H1 (cell line): Measurements from ENCODE around the gene CRY1. TPM values are rescaled to one million over a fixed set of nuclear protein-coding genes. Genes with fewer than 3 reads are reported as not detected.

Experiments
- CTCF ChIA-PET: fragments of 300-600 bp; sonication (Branson Sonifier 250); formaldehyde crosslinking; loops from one replicate; lab custom pipeline; 2021; ENCODE audit not compliant: partially characterized antibody; lab: Charles Lee
- POLR2A ChIA-PET: fragments of 300-600 bp; sonication (Branson Sonifier 250); formaldehyde crosslinking; loops from one replicate; lab custom pipeline; 2021; ENCODE audit warnings: inconsistent platforms; ENCODE audit not compliant: partially characterized antibody; lab: Charles Lee
- DNase-seq, 2 experiments: peaks; one replicate each; pipeline versions ENCODE4 v3.0.0 to v3.0.0-alpha.2; 2010 to 2022; ENCODE audit warnings: low spot score in 2 of 2, low read depth in 1 of 2, mixed read lengths in 1 of 2
- FAIRE-seq: peaks from 2 replicates; lab custom pipeline; 2011; peaks lifted over from hg19 to GRCh38; lab: Jason Lieb, UNC
- H2AFZ ChIP-seq: 2 replicates; pipeline ENCODE4 v1.8.1; 2012; ENCODE audit warnings: low read length, inconsistent platforms
- H2AK5ac ChIP-seq: 2 replicates; pipeline ENCODE4 v1.6.1; 2013; ENCODE audit warnings: low read depth, low read length
- H2BK120ac ChIP-seq: replicated peaks from 2 replicates; pipeline ENCODE3; 2013; ENCODE audit warnings: low read depth, low read length, inconsistent platforms
- H2BK12ac ChIP-seq: 2 replicates; pipeline ENCODE4 v1.6.1; 2013; ENCODE audit warnings: low read depth, low read length
- H2BK15ac ChIP-seq: 2 replicates; pipeline ENCODE4 v1.6.1; 2013; ENCODE audit warnings: low read length
- H2BK20ac ChIP-seq: 2 replicates; pipeline ENCODE4 v1.6.1; 2013; ENCODE audit warnings: low read length
- H2BK5ac ChIP-seq: 2 replicates; pipeline ENCODE4 v1.6.1; 2013; ENCODE audit warnings: low read depth, low read length
- H3K14ac ChIP-seq: 2 replicates; pipeline ENCODE4 v1.6.1; 2013; ENCODE audit warnings: inconsistent platforms; ENCODE audit not compliant: insufficient read length
- H3K18ac ChIP-seq: 2 replicates; pipeline ENCODE4 v1.6.1; 2013; ENCODE audit warnings: low read length; ENCODE audit errors: extremely low read depth
- H3K23ac ChIP-seq: 2 replicates; pipeline ENCODE4 v1.6.1; 2013; ENCODE audit warnings: inconsistent platforms; ENCODE audit not compliant: insufficient read length
- H3K23me2 ChIP-seq: 2 replicates; pipeline ENCODE4 v1.6.1; 2013; ENCODE audit warnings: low read depth, low read length
- H3K27ac ChIP-seq: 2 replicates; pipeline ENCODE4 v1.6.1; 2011; ENCODE audit warnings: low read depth, low read length, inconsistent platforms
- H3K27me3 ChIP-seq, 4 experiments: replicated peaks in 1 of 4; 1 replicate in 1 of 4; 2 replicates in 3 of 4; pipeline versions ENCODE4 v1.6.1 to v1.8.1; 2011 to 2013; ENCODE audit warnings: low read length in 3 of 4, mild to moderate bottlenecking in 3 of 4, inconsistent platforms in 2 of 4, mixed read lengths in 2 of 4, moderate library complexity in 1 of 4; ENCODE audit not compliant: control insufficient read depth in 3 of 4, insufficient read depth in 3 of 4; ENCODE audit errors: extremely low read depth in 1 of 4
- H3K36me3 ChIP-seq, 4 experiments: 2 replicates each; pipeline versions ENCODE4 v1.6.1 to v1.8.1; 2011 to 2013; ENCODE audit warnings: mild to moderate bottlenecking in 4 of 4, low read length in 3 of 4, moderate library complexity in 2 of 4, control low read depth in 1 of 4, inconsistent platforms in 1 of 4; ENCODE audit not compliant: insufficient read depth in 4 of 4, control insufficient read depth in 2 of 4
- H3K4ac ChIP-seq: replicated peaks from 2 replicates; pipeline ENCODE3; 2013; ENCODE audit warnings: low read length, low read depth, mixed read lengths, inconsistent platforms; ENCODE audit not compliant: insufficient read length
- H3K4me1 ChIP-seq, 4 experiments: replicated peaks in 1 of 4; 1 replicate in 1 of 4; 2 replicates in 3 of 4; pipeline versions ENCODE4 v1.6.1 to v1.8.1; 2011 to 2013; ENCODE audit warnings: low read length in 3 of 4, inconsistent platforms in 2 of 4, mixed read lengths in 1 of 4; ENCODE audit not compliant: insufficient read depth in 4 of 4, control insufficient read depth in 3 of 4
- H3K4me2 ChIP-seq, 2 experiments: 2 replicates each; pipeline versions ENCODE4 v1.6.1 to v1.8.1; 2011 to 2013; ENCODE audit warnings: low read depth in 2 of 2, low read length in 2 of 2, control low read depth in 1 of 2, inconsistent platforms in 1 of 2, mild to moderate bottlenecking in 1 of 2; ENCODE audit not compliant: insufficient read depth in 1 of 2
- H3K4me3 ChIP-seq, 4 experiments: fragments of 200-600, 300-600 bp in 1 of 4; sonication (generic), shearing (Covaris generic), sonication (Bioruptor Twin) in 1 of 4; 2 replicates each; pipeline versions ENCODE4 v1.5.1 to v1.8.1; 2011 to 2016; ENCODE audit warnings: low read length in 4 of 4, low read depth in 3 of 4, control low read depth in 2 of 4, inconsistent platforms in 2 of 4, mild to moderate bottlenecking in 2 of 4, mixed read lengths in 1 of 4, moderate library complexity in 1 of 4; ENCODE audit not compliant: insufficient read depth in 2 of 4; ENCODE audit errors: extremely low read depth in 1 of 4
- H3K56ac ChIP-seq: replicated peaks from 2 replicates; pipeline ENCODE3; 2013; ENCODE audit warnings: low read depth, mild to moderate bottlenecking, mixed read lengths, low read length, inconsistent platforms; ENCODE audit not compliant: insufficient read length
- H3K79me1 ChIP-seq: 2 replicates; pipeline ENCODE4 v1.6.1; 2013; ENCODE audit warnings: low read depth, low read length, control low read depth
- H3K79me2 ChIP-seq, 2 experiments: 2 replicates each; pipeline versions ENCODE4 v1.6.1 to v1.8.1; 2012 to 2013; ENCODE audit warnings: low read length in 2 of 2, mild to moderate bottlenecking in 2 of 2, inconsistent platforms in 1 of 2; ENCODE audit not compliant: insufficient read depth in 2 of 2, control insufficient read depth in 1 of 2
- H3K9ac ChIP-seq, 4 experiments: replicated peaks in 1 of 4; 1 replicate in 1 of 4; 2 replicates in 3 of 4; pipeline versions ENCODE4 v1.6.1 to v1.8.1; 2011 to 2013; ENCODE audit warnings: low read depth in 3 of 4, low read length in 3 of 4, control low read depth in 2 of 4, mild to moderate bottlenecking in 2 of 4, moderate library complexity in 2 of 4, inconsistent platforms in 1 of 4; ENCODE audit errors: extremely low read depth in 1 of 4
- H3K9me3 ChIP-seq, 2 experiments: 2 replicates each; pipeline versions ENCODE4 v1.6.1 to v1.8.1; 2012 to 2013; ENCODE audit warnings: mild to moderate bottlenecking in 2 of 2, moderate library complexity in 2 of 2, control low read depth in 1 of 2, inconsistent platforms in 1 of 2, low read depth in 1 of 2, low read length in 1 of 2, mixed read lengths in 1 of 2; ENCODE audit not compliant: insufficient read depth in 2 of 2
- H4K20me1 ChIP-seq, 2 experiments: replicated peaks in 1 of 2; 2 replicates each; pipeline versions ENCODE3 to v1.8.1; 2011 to 2013; ENCODE audit warnings: inconsistent platforms in 2 of 2, low read length in 2 of 2, mild to moderate bottlenecking in 1 of 2; ENCODE audit not compliant: insufficient read depth in 2 of 2, control insufficient read depth in 1 of 2
- H4K5ac ChIP-seq: 2 replicates; pipeline ENCODE4 v1.6.1; 2013; ENCODE audit warnings: low read length, low read depth, mixed read lengths, inconsistent platforms; ENCODE audit not compliant: insufficient read length
- H4K8ac ChIP-seq: 2 replicates; pipeline ENCODE4 v1.8.0; 2013; ENCODE audit warnings: mild to moderate bottlenecking, moderate library complexity, low read length, inconsistent platforms; ENCODE audit not compliant: insufficient read depth; ENCODE audit errors: extremely low read depth
- H4K91ac ChIP-seq: replicated peaks from 2 replicates; pipeline ENCODE3; 2013; ENCODE audit warnings: low read length, mixed read lengths, inconsistent platforms; ENCODE audit not compliant: insufficient read length
- GTF2F1 ChIP-seq: IDR thresholded peaks from 2 replicates; pipeline ENCODE4 v1.6.1; 2012; ENCODE audit warnings: low read depth, low read length, improper control_type of control experiment, borderline replicate concordance
- JUND ChIP-seq: IDR thresholded peaks from 2 replicates; pipeline ENCODE4 v1.6.1; 2011; ENCODE audit warnings: mild to moderate bottlenecking, improper control_type of control experiment, low read length
- NANOG ChIP-seq: IDR thresholded peaks from 2 replicates; pipeline ENCODE4 v1.6.1; 2011; ENCODE audit warnings: low read length, low read depth, mild to moderate bottlenecking, inconsistent platforms; ENCODE audit not compliant: insufficient read depth, poor library complexity, severe bottlenecking
- SAP30 ChIP-seq: fragments of 300-600 bp; sonication (generic); IDR thresholded peaks from 2 replicates; pipeline ENCODE4 v1.7.1; 2012; ENCODE audit warnings: low read length, moderate library complexity, mild to moderate bottlenecking, inconsistent platforms; ENCODE audit not compliant: insufficient read depth, insufficient replicate concordance
- WGBS, 2 experiments: shearing (Covaris generic) in 1 of 2; methylation state at CpG; one replicate each; pipeline versions ENCODE4 v1.1.6 to v1.1.7; 2013 to 2015; ENCODE audit warnings: low lambda C conversion rate in 2 of 2, mixed read lengths in 2 of 2, inconsistent platforms in 1 of 2, low coverage in 1 of 2, missing lambda C conversion rate in 1 of 2; ENCODE audit not compliant: insufficient replicate concordance in 2 of 2, insufficient coverage in 1 of 2, insufficient read length in 1 of 2; ENCODE audit errors: extremely low coverage in 1 of 2, missing lambda C conversion rate in 1 of 2; 5-methylcytosine and 5-hydroxymethylcytosine counted together
- polyA plus RNA-seq, 7 experiments: library from polyadenylated mRNA; depleted of rRNA in 3 of 7; stranded (reverse) in 5 of 7; unstranded in 2 of 7; fragments of >200 nt in 5 of 7; fragments of 200-250 nt in 2 of 7; gene quantifications; 1 replicate in 5 of 7; 2 replicates in 1 of 7; 4 replicates in 1 of 7; pipeline versions ENCODE4 v1.2.1 to v1.2.3, GENCODE V29; 2011 to 2013; ENCODE audit warnings: missing spikeins in 2 of 7, mixed read lengths in 2 of 7
- total RNA-seq: library from RNA; stranded (reverse); fragmentation: NEBNext Ultra II Directional; extraction: Animal tissue kit (Norgen Biotek cat#: 25700); gene quantifications from 2 replicates; pipeline ENCODE4 v1.2.1, GENCODE V29; 2021

The CRY1 gene
- total and polyA plus RNA-seq, 2 of the 8 experiments (the other 6 are each of a cell fraction or from before 2014, with no cell fraction given): 13.6 to 25.1 TPM

GRCh38 chr12:106942775-106943174 lies 150.6 kb downstream of the CRY1 start:
- peaks cover 22 to 26% of the 10 kb centered on the region in 2 experiments for H3K9me3 ChIP-seq
- POLR2A ChIA-PET: no interaction called here
- FAIRE-seq: no peak

More at GRCh38 chr12:106942775-106943174, 150.6 kb downstream of the CRY1 start:
- Histone ChIP-seq H3K4me3 (no peak overlapping the region), H2AK5ac (no peak overlapping the region), H2BK12ac (no peak overlapping the region), H2BK15ac (no peak overlapping the region), H4K5ac (no peak overlapping the region), H3K56ac (no peak overlapping the region), H3K23me2 (no peaks in the 10 kb centered on the region), H3K27ac (no peak overlapping the region), H3K27me3 (no peaks in the 10 kb centered on the region), H2BK5ac (no peak overlapping the region), H3K79me1 (no peaks in the 10 kb centered on the region), H4K20me1 (no peaks in the 10 kb centered on the region), H3K36me3 (no peaks in the 10 kb centered on the region), H4K8ac (no peak overlapping the region), H3K18ac (no peak overlapping the region), H4K91ac (no peak overlapping the region), H2BK20ac (no peak overlapping the region), H2BK120ac (no peak overlapping the region), H3K4me1 (no peaks in the 10 kb centered on the region), H3K23ac (no peak overlapping the region), H3K14ac (no peak overlapping the region), H3K4ac (no peak overlapping the region), H3K79me2 (no peaks in the 10 kb centered on the region), H3K9ac (no peak overlapping the region), H2AFZ (no peak overlapping the region), H3K4me2 (no peak overlapping the region)
- CTCF ChIA-PET: no interaction called here
- no peak for DNase-seq
- no peak for TF ChIP-seq NANOG
- no peak for TF ChIP-seq SAP30
- TF ChIP-seq JUND: no peak
- TF ChIP-seq GTF2F1: no peak
- 85% methylated on average over 2 of the region's 2 CpGs; no CpG with 5 or more reads in 1 of the 2 experiments for WGBS, 2 experiments
